NCI-H1436 (cell line): ENCODE measurements around the gene HAUS6.
"Not testable (repeated sequence)": the region's sequence is repeated elsewhere in the genome, so short reads cannot be mapped to it uniquely, and the experiment has no call there.

Experiments used
- DNase-seq: peaks from one replicate; lab custom pipeline; 2025; lab: John Stamatoyannopoulos, UW

HAUS6 gene

DNA sequence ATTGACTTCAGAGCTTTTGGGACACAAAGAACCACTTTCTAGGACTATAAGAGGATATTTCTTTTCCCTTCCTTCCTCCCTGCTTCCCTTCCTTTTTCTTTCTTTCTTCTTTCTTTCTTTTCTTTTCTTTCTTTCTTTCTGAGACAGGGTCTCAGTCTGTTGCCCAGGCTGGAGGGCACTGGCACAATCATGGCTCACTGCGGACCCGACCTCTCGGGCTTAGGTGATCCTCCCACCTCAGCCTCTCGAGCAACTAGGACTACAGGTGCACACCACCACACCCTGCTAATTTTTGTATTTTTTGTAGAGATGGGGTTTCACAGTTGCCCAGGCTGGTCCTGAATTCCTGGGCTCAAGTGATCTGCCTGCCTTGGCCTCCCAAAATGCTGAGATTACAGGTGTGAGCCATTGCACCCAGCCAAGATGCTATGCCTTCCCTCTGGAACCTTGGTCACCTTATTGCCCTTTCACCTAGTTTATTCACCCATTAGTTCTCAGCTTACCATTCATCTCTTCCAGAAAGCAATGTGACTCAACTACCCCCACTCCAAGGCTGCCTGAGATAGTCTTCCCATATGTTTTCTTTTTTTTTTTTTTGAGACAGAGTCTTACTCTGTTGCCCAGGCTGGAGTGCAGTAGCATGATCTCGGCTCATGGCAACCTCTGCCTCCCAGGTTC lies 14.5 kb upstream of the HAUS6 start:
- no peak for DNase-seq

DNA sequence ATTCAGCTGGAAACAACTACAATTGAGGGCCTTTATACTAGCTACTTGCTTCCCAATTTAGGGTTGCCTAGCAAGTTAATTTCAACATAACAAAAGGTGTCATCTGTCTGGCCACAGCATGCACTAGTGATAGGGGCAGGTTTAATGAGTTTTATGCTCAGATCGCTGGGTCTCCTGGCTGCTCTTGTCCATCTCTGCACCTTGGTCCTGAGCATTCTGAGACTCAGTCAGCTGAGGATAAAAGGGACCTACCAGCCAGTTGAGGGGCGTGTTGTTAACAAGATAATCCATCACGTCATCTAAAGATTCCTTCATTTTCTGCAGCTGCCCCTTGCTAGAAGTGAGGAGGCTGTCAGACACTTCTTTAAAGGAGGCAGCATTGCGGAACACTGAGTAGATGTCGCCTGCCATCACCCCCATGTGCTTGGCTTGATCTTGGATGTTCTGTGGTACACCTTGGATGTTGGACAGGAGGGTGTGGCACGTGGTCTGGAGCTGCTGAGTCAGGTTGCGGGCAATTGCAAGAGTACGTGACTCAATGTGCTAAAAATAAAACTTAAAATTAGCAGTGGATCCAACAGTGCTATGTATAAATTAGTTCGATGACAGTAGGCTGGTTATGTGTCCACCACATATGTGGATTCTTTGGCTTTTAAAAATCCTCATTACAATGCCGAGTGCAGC lies 13.5 kb upstream of the HAUS6 start:
- DNase-seq = no peak

DNA sequence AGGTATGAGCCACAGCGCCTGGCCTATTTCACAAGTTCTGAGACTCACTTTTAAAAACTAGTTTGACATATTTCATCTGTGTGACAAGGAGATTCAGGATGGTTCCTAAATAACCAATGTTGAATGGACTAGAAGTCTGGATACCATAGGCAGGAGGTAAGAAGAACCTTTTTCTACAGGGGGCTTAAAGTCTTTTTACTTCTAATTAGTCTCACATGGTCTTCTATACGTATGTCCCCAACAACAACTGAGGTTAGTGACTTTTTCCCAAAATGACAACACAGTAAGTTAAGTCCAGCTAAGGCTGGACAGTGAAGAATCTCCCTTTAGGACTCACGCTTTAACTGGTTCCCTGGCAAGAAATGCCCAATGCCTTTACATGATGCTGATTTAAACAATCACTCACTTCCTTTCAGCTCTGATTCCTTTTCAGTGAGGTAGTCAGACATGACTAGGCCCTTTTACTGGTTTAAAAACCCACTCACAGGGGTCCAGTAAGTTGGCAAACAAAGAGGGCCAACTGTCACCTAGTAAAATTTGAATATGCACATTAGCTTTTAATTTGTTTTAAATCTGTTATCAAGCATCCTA lies 12.1 kb upstream of the HAUS6 start:
- DNase-seq = no peak

DNA sequence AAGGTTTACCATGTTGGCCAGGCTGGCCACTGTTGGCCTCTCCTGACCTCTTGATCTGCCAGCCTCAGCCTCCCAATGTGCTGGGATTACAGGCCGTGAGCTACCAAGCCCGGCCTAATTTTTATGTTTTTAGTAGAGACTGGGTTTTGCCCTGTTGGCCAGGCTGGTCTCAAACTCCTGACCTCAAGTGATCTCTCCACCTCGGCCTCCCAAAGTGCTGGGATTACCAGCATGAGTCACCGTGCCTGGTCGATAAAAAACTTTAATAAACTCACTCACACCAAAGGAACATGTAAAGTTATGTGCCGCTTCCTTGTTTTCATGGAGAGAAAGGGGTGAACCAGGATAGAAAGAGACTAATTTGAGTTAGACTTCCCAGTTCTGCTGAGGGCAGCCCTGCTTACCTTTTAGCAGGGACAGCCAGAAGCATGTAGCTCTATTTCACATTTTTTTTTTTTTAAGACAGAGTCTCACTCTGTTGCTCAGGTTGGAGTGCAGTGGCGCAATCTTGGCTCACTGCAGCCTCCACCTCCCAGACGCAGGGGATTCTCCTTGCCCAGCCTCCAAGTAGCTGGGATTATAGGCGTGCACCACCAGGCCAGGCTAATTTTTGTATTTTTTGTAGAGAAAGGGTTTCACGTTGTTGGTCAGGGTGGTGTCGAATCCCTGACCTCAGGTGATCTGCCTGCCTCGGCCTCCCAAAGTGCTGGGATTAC lies 11.4 kb upstream of the HAUS6 start:
- no peak for DNase-seq

DNA sequence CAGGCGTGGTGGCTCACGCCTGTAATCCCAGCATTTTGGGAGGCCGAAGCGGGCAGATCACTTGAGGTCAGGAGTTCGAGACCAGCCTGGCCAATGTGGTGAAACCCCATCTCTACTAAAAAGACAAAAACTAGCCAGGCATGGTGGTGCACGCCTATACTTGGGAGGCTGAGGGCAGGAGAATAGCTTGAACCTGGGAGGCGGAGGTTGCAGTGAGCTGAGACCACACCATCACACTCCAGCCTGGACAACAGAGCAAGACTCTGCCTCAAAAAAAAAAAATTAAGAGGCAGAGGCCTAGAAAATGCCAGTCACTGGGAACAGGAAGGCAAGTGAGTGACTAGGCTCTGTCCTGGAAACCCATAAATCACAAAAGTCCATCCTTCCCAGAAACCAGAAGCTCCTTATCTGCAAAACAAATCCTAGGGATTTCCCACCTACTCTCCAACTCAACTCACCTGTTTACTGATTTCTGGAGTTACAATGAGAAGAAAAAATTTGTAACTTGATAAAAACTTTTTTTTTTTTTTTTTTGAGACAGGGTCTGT lies 10.4 kb upstream of the HAUS6 start:
- DNase-seq = not testable (repeated sequence)

DNA sequence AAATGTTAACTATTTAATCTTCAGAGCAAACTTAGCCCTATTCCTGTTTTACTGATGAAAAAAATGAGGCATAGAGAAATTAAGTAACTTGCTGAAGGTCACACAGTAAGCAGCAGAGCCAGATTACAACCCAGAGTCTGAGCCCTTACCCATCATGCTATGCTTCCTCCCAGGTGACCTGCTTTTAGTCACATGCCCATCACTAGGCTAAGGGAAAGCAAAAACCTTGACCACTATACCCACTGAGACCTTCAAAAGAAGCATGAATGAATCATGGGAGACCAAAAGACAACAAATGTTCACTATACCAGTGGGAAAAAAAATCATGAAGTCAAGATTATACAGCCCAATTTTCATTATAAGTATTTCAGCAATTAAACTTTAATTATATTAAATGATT lies 5.3 kb upstream of the HAUS6 start:
- DNase-seq = no peak

DNA sequence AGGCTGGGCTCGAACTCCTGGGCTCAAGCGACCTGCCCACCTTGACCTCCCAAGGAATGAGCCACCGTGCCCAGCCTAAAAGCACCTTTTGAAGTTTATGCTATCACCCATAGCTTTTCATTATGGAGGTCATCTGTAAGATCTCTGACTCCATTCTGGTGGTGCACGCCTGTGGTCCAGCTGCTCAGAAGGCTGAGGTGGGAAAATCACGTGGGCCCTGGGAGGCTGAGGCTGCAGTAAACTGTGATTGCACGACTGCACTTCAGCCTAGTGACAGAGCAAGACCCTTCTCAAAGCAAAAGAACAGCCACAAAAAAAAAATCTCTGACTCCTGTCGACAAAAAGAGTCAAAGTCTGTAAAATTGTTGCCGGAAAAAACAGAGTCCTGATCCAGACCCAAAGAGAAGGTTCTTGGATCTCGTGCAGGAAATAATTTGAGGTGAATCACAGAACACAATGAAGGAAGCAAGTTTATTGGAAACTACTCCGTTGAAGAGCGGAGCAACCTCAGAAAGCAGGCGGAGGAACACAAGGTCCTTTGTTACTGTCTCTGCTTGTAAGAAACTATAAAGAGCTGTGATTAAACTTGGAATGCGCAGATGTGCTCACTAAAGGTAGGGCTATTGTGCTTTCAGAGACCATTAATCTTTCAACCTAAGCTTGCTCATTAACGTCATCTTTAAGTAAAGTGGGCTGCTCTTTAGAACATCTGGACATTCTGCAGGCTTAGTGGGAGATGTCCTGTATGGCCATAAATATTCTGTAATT lies 2.0 kb upstream of the HAUS6 start:
- DNase-seq = no peak

DNA sequence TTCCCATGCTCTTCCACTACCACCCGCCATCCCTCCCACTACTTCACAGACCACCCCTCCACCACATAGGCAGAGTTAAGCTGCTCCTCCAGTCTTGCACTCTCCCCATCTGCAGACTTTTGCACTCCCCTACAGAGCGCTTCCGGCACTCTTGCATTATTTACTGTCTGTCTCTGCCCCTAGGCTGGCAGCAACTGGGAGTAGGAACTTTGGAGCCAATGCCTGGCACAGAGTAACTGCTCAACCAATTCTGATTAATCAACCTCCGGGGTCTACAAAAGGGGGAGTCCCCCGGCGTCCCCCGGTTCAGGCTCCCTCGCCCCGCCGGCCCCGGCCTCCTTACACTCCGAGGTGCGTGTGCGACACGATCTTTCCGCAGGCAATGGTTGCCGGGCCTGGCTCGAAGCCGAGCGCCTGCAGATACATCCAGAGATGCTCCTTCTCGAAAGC lies 498 bp downstream of the HAUS6 start:
- no peak for DNase-seq

DNA sequence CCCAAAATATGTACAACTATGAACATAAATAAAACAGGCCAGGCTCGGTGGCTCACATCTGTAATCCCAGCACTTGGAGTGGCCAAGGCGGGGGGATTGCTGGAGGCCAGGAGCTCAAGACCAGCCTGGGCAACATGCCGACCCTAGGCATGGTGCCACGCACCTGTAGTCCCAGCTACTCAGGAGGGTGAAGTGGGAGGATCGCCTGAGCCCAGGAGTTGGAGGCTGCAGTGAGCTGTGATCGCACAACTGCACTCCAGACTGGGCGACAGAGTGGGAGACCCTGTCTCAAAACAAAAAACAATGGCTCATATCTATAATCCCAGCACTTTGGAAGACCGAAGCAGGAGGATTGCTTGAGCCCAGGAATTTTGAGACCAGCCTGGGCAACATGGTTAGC lies 1.5 kb downstream of the HAUS6 start:
- no peak for DNase-seq

DNA sequence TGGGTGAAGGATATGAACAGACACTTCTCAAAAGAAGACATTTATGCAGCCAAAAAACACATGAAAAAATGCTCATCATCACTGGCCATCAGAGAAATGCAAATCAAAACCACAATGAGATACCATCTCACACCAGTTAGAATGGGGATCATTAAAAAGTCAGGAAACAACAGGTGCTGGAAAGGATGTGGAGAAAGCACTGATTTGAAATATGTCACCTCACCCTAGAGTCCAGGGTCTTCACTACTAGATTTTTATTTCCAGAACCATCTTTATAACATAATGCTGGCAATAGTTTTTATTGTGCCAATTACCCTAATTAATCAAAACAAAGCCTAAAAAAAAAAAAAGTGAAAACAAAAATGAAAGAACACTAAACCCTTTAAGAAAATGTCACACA lies 5.3 kb downstream of the HAUS6 start:
- DNase-seq = not testable (repeated sequence)

DNA sequence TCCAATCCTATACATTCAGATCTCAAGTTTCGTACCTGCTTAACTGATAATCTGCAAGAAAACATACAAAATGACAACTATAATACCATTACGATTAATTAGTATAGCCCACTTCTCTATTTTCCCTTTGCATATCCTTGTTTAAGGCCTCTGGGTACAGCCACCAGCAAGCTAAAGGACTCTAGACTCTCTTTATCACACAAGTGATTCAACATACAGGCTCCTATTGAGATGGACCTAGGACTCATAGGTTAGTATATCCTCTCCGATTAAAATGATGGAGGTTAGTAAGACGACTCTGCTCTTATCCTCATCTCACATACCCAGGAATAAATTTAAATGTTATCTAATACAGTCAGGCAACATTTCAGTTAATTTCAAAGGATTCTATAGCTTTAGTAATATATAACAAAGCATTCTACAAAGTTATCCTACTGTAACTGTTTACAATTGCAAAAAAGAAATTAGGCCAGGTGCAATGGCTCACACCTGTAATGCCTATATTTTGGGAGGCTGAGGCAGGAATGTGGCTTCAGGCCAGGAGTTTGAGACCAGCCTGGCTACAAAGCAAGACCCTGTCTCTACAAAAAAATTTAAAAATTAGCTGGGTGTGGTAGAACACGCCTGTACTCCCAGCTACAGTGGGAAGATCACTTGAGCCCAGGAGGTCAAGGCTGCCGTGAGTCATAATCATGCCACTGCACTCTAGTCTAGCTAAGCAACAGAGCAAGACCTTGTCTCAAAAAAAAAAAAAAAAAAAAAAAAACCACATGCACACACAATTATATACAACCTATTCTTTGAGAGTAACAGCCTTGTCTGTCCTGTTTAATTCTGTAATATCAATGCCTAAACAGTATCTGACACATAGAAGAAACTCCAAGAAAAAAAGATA lies 15.4 kb downstream of the HAUS6 start:
- DNase-seq = no peak

DNA sequence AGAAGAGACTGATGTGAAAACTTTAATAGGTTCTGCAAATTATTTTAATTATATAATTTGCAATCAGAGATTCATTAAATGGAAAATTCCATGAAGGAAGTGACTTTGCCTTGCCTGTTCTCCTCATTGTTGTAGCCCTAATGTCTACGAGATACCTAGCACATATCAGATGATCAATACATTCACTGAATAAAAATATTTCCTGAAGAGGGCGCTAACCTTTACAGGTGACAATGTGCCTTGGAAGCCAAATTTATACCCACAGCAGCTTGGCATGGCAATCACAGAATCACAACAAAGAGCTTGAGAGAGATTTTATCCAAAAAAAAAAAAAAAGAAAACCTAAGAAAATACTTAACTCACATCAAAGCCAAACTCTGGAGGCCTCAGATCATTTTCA lies 17.4 kb downstream of the HAUS6 start:
- peak; percentile 36 for DNase-seq

DNA sequence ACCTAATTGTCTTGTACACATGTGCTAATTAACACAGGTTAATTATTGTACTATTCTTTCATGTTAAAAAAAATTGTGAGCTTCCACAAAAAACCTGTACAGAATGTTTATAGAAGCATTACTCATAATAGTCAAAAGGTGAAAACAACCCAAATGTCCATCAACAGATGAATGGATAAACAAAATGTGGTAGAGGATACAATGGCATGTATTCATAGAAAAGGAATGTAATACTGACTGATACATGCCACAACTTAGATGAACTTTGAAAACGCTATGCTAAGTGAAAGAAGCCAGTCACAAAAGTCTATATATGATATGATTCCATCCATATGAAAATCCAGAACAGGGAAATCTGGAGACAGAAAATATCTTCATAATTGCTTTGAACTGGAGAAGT lies 27.9 kb downstream of the HAUS6 start:
- no peak for DNase-seq

DNA sequence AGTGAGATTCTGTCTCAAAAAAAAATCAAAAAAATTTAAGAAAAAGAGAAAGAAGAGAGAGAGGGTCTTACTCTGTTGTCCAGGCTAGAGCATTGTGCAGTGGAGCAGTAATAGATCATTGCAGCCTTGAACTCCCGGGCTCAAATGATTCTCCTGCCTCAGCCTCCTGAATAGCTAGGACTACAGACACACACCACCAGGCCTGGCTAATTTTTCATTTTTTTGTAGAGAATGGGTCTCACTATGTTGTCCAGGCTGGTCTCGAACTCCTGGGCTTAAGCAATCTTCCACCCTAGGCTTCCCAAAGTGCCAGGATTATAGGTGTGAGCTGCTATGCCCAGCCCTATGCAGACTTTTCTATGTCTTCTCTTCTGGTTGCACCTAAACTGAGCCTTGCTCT lies 28.5 kb downstream of the HAUS6 start:
- DNase-seq = no peak

DNA sequence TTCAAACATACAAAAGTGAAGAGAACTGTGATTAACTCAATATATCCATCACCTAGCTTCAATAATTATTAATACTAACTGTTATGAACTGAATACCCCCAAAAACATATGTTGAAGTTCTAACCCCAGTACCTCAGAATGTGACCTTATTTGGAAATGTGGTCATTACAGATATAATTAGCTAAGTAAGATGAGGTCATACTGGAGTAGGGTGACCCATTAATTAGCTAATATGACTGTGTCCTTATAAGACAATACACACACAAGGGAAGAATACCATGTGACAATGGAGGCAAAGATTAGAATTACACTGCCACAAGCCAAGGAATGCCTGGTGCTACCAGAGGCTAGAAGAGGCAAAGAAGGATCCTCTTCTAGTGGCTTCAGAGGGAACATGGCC lies 45.7 kb downstream of the HAUS6 start:
- no peak for DNase-seq

DNA sequence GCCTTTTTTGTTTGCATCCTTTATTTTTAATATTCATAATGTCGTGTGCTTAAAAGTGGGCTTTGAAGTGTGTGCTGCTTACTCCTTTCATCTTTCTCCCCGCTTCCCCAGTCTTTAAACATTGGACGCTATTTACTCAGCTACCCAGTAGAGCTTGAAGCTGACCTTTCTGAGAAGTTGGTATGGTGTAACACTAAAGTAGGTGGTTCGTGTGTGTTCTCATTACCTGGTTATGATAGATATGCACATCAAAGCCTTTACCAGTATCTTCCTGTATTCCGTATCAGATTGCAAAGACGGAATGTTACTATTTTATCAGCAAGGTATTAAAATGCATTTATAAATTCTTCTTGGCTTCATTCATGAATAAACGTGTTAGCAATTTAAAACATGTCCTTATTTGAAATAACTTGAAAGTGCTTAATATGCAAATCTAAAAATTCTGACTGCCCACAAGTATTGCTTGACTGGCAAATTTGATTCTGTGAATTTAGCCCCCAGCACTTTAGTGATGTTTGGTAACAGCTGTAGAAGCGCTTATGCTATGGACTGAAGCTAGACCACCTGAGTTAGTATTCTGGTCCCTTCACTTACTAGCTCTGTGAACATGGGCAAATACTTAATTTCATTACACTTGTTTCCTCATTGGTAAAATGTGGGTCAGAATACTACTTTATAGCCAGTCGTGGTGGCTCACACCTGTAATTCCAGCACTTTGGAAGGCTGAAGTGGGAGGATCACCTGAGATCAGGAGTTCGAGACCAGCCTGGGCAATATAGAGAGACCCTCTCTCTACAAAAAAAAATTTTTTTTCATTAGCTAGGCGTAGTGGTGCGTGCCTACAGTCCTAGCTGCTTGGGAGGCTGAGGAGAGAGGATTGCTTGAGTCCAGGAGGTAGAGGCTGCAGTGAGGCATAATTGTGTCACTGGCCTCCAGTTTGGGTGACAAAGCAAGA lies 51.8 kb downstream of the HAUS6 start:
- DNase-seq = no peak

DNA sequence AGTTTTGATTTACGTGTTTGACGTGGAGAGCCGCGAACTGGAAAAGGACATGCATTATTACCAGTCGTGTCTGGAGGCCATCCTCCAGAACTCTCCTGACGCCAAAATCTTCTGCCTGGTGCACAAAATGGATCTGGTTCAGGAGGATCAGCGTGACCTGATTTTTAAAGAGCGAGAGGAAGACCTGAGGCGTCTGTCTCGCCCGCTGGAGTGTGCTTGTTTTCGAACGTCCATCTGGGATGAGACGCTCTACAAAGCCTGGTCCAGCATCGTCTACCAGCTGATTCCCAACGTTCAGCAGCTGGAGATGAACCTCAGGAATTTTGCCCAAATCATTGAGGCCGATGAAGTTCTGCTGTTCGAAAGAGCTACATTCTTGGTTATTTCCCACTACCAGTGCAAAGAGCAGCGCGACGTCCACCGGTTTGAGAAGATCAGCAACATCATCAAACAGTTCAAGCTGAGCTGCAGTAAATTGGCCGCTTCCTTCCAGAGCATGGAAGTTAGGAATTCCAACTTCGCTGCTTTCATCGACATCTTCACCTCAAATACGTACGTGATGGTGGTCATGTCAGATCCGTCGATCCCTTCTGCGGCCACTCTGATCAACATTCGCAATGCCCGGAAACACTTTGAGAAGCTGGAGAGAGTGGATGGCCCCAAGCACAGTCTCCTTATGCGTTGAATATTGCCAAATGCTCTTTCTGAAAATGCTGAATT lies 52.6 kb downstream of the HAUS6 start:
- DNase-seq = no peak

DNA sequence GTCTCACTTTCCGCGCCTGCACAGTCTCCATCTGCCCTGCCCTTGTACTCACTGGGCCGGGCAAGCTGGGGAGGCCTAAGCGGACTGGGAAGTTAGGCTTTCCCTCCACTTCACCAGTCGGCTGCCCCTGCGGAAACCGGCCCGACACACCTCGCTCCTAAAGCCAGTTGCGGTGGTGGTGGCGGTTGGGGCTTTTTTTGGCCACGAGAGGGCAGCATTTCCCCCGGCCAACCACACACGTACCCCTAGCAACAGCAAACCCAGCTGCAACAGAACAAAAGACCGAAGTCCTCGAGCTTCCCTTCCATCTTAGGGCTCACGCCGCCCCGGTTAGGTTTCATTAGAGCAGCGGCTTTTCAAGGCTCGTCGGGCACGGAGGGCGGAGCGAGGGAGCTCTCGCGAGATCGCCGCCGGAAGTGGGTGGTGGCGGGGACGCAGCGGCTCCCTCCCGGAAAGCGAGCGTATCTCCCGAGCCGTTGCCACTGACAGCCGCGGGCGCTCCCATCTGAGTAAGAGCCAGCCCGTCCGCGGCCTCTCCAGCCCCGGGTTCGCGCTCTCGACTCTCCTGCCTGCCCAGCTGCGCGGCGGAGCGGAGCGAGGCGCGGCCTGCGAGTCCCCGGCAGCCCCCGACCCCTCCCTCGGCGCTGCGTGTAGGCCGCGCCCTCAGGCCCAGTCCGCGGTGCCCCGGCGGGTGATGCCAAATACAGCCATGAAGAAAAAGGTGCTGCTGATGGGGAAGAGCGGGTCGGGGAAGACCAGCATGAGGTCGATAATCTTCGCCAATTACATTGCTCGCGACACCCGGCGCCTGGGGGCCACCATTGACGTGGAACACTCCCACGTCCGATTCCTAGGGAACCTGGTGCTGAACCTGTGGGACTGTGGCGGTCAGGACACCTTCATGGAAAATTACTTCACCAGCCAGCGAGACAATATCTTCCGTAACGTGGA lies 53.5 kb downstream of the HAUS6 start, which contains the start of gene RRAGA:
Gene RRAGA (plus strand): TSS at position 462 of the 951 bp plus-strand sequence. CDS start 233 bp downstream, at position 695.
- peak; percentile 97 for DNase-seq
